WTC11 (cell line): ENCODE data around the gene CTCFL. TPM values are rescaled to one million over a fixed set of nuclear protein-coding genes. Genes with fewer than 3 reads are reported as not detected.
A peak's percentile ranks its signal among the peaks of the same experiment; 100 is the strongest.
"Not testable (repeated sequence)": the region's sequence is repeated elsewhere in the genome, so short reads cannot be mapped to it uniquely, and the experiment has no call there.

Experiments
- ATAC-seq: fragments of 200-7000 bp; cut with Tn5 transposase; 2 replicates; pipeline ENCODE4 v1.10.0; 2021; ENCODE audit warnings: mild to moderate bottlenecking, moderate library complexity
- CTCF ChIA-PET: fragments of 300-600 bp; sonication (Branson Sonifier 250); formaldehyde crosslinking; loops from one replicate; lab custom pipeline; 2021; ENCODE audit warnings: antibody characterized with exemption; lab: Charles Lee
- POLR2A ChIA-PET: fragments of 350-600 bp; sonication (Branson Sonifier 250); formaldehyde crosslinking; loops from one replicate; lab custom pipeline; 2021; ENCODE audit warnings: antibody characterized with exemption; lab: Charles Lee
- DNase-seq: peaks from one replicate; pipeline ENCODE4 v3.0.0; 2021; ENCODE audit warnings: low spot score
- H3K27ac Mint-ChIP-seq: 2 replicates; pipeline ENCODE4 v1.8.0; 2021; ENCODE audit warnings: mixed read lengths
- H3K27me3 Mint-ChIP-seq: 2 replicates; pipeline ENCODE4 v1.8.0; 2021; ENCODE audit warnings: low read depth, mild to moderate bottlenecking, moderate library complexity, mixed read lengths
- H3K36me3 Mint-ChIP-seq: 2 replicates; pipeline ENCODE4 v1.8.0; 2021; ENCODE audit warnings: mixed read lengths
- H3K4me1 Mint-ChIP-seq: 2 replicates; pipeline ENCODE4 v1.8.0; 2022; ENCODE audit warnings: mixed read lengths
- H3K4me3 Mint-ChIP-seq: 2 replicates; pipeline ENCODE4 v1.8.0; 2021; ENCODE audit warnings: mild to moderate bottlenecking, moderate library complexity, mixed read lengths
- H3K9me3 Mint-ChIP-seq: 2 replicates; pipeline ENCODE4 v1.8.0; 2021; ENCODE audit warnings: mixed read lengths
- ARID4B ChIP-seq: sonication (generic); formaldehyde crosslinking; IDR thresholded peaks from 2 replicates; pipeline ENCODE4 v1.8.0; 2023; ENCODE audit warnings: missing genetic modification reagents, mild to moderate bottlenecking, borderline replicate concordance
- OVOL2 ChIP-seq: fragments of 250-450 bp; sonication (Bioruptor Pico); IDR thresholded peaks from 2 replicates; pipeline ENCODE4 v1.9.0; 2021; ENCODE audit warnings: mild to moderate bottlenecking, borderline replicate concordance
- SMAD3 ChIP-seq: sonication (generic); formaldehyde crosslinking; IDR thresholded peaks from 2 replicates; pipeline ENCODE4 v1.8.0; 2022; ENCODE audit warnings: missing genetic modification reagents, mild to moderate bottlenecking, borderline replicate concordance
- SMAD4 ChIP-seq: sonication (generic); formaldehyde crosslinking; IDR thresholded peaks from 2 replicates; pipeline ENCODE4 v1.8.0; 2022; ENCODE audit warnings: mild to moderate bottlenecking, missing genetic modification reagents
- ZNF671 ChIP-seq: fragments of 250-450 bp; sonication (Bioruptor Pico); IDR thresholded peaks from 2 replicates; pipeline ENCODE4 v1.8.0; 2021; ENCODE audit warnings: mild to moderate bottlenecking
- total RNA-seq: library from RNA; stranded (reverse); gene quantifications from 3 replicates; pipeline ENCODE4 v1.2.3, GENCODE V29; 2021
- TF ChIP-seq, protein P1 (sequence below): fragments of 200-600 bp; IDR thresholded peaks from 2 replicates; pipeline ENCODE4 v1.8.0; 2022; ENCODE audit warnings: antibody characterized with exemption
- TF ChIP-seq, protein P2 (sequence below): fragments of 250-450 bp; sonication (Bioruptor Pico); IDR thresholded peaks from 2 replicates; pipeline ENCODE4 v1.9.0; 2021; ENCODE audit warnings: mild to moderate bottlenecking, borderline replicate concordance
- TF ChIP-seq, protein P3 (sequence below): sonication (generic); formaldehyde crosslinking; IDR thresholded peaks from 2 replicates; pipeline ENCODE4 v1.8.0; 2023; ENCODE audit warnings: mild to moderate bottlenecking, missing genetic modification reagents
- TF ChIP-seq, protein P4 (sequence below): sonication (generic); formaldehyde crosslinking; IDR thresholded peaks from 2 replicates; pipeline ENCODE4 v1.8.1; 2022; ENCODE audit warnings: low read depth, mild to moderate bottlenecking, moderate library complexity, missing genetic modification reagents, borderline replicate concordance

Gene CTCFL
- total RNA-seq, 1 experiment from 2014 or later: 0.70 TPM

GRCh38 chr20:57514273-57514751 lies 10.6 kb downstream of the CTCFL start:
- ChIA-PET CTCF (interaction anchor here (0.6 to 4.5 kb wide), 11 partner anchors 9 to 573 kb away, joined by 3 to 53 read pairs (median 4); no protein-coding TSS in a partner anchor), POLR2A (interaction anchor here (0.6 kb wide), 1 partner anchor 224 kb away, joined by 3 read pairs; no protein-coding TSS in a partner anchor)
- no peaks in the 10 kb centered on the region for H3K9me3 Mint-ChIP-seq
- H3K4me3 Mint-ChIP-seq: no peak overlapping the region
- H3K27ac Mint-ChIP-seq: no peak overlapping the region
- no peak for TF ChIP-seq SMAD3 (CRISPR knock-in tag)
- TF ChIP-seq, protein P1, sequence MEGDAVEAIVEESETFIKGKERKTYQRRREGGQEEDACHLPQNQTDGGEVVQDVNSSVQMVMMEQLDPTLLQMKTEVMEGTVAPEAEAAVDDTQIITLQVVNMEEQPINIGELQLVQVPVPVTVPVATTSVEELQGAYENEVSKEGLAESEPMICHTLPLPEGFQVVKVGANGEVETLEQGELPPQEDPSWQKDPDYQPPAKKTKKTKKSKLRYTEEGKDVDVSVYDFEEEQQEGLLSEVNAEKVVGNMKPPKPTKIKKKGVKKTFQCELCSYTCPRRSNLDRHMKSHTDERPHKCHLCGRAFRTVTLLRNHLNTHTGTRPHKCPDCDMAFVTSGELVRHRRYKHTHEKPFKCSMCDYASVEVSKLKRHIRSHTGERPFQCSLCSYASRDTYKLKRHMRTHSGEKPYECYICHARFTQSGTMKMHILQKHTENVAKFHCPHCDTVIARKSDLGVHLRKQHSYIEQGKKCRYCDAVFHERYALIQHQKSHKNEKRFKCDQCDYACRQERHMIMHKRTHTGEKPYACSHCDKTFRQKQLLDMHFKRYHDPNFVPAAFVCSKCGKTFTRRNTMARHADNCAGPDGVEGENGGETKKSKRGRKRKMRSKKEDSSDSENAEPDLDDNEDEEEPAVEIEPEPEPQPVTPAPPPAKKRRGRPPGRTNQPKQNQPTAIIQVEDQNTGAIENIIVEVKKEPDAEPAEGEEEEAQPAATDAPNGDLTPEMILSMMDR: peak; percentile 49
- ATAC-seq (peak; percentile 87), DNase-seq (peak; percentile 71)
- H3K36me3 Mint-ChIP-seq: no peaks in the 10 kb centered on the region
- no peaks in the 10 kb centered on the region for H3K27me3 Mint-ChIP-seq
- H3K4me1 Mint-ChIP-seq: peaks cover 26% of the 10 kb centered on the region

- POLR2A ChIA-PET: no interaction called here
- no peak overlapping the region for H3K27ac Mint-ChIP-seq
- DNase-seq (no peak), ATAC-seq (no peak)
- H3K4me3 Mint-ChIP-seq: no peak overlapping the region
- H3K27me3 Mint-ChIP-seq: no peaks in the 10 kb centered on the region
- no peaks in the 10 kb centered on the region for H3K36me3 Mint-ChIP-seq
- TF ChIP-seq, protein P2, sequence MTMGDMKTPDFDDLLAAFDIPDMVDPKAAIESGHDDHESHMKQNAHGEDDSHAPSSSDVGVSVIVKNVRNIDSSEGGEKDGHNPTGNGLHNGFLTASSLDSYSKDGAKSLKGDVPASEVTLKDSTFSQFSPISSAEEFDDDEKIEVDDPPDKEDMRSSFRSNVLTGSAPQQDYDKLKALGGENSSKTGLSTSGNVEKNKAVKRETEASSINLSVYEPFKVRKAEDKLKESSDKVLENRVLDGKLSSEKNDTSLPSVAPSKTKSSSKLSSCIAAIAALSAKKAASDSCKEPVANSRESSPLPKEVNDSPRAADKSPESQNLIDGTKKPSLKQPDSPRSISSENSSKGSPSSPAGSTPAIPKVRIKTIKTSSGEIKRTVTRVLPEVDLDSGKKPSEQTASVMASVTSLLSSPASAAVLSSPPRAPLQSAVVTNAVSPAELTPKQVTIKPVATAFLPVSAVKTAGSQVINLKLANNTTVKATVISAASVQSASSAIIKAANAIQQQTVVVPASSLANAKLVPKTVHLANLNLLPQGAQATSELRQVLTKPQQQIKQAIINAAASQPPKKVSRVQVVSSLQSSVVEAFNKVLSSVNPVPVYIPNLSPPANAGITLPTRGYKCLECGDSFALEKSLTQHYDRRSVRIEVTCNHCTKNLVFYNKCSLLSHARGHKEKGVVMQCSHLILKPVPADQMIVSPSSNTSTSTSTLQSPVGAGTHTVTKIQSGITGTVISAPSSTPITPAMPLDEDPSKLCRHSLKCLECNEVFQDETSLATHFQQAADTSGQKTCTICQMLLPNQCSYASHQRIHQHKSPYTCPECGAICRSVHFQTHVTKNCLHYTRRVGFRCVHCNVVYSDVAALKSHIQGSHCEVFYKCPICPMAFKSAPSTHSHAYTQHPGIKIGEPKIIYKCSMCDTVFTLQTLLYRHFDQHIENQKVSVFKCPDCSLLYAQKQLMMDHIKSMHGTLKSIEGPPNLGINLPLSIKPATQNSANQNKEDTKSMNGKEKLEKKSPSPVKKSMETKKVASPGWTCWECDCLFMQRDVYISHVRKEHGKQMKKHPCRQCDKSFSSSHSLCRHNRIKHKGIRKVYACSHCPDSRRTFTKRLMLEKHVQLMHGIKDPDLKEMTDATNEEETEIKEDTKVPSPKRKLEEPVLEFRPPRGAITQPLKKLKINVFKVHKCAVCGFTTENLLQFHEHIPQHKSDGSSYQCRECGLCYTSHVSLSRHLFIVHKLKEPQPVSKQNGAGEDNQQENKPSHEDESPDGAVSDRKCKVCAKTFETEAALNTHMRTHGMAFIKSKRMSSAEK (CRISPR knock-in tag): no peak
- TF ChIP-seq, all 79 proteins: peak for 0
- CTCF ChIA-PET: interaction anchor here (0.7 to 4.5 kb wide), 8 partner anchors 10 to 81 kb away, joined by 3 to 53 read pairs (median 5); no protein-coding TSS in a partner anchor
- Mint-ChIP-seq H3K9me3 (no peaks in the 10 kb centered on the region), H3K4me1 (peaks cover 33% of the 10 kb centered on the region)
Observed at GRCh38 chr20:57513199-57513598, 11.7 kb downstream of the CTCFL start.

- DNase-seq: no peak
- ChIA-PET CTCF (interaction anchor here (0.7 to 2.1 kb wide), 2 partner anchors 14 to 60 kb away, joined by 3 to 6 read pairs; no protein-coding TSS in a partner anchor), POLR2A (interaction anchor here (0.6 kb wide), 1 partner anchor 89 kb away, joined by 3 read pairs; no protein-coding TSS in a partner anchor)
- no peak overlapping the region for H3K4me3 Mint-ChIP-seq
- H3K27ac Mint-ChIP-seq: no peak overlapping the region
- peaks cover 2% of the 10 kb centered on the region; the same call in 1 of the 2 replicates for H3K9me3 Mint-ChIP-seq
- peaks cover 33% of the 10 kb centered on the region for H3K4me1 Mint-ChIP-seq
- no peak for TF ChIP-seq SMAD4 (CRISPR knock-in tag)
- TF ChIP-seq, protein P3, sequence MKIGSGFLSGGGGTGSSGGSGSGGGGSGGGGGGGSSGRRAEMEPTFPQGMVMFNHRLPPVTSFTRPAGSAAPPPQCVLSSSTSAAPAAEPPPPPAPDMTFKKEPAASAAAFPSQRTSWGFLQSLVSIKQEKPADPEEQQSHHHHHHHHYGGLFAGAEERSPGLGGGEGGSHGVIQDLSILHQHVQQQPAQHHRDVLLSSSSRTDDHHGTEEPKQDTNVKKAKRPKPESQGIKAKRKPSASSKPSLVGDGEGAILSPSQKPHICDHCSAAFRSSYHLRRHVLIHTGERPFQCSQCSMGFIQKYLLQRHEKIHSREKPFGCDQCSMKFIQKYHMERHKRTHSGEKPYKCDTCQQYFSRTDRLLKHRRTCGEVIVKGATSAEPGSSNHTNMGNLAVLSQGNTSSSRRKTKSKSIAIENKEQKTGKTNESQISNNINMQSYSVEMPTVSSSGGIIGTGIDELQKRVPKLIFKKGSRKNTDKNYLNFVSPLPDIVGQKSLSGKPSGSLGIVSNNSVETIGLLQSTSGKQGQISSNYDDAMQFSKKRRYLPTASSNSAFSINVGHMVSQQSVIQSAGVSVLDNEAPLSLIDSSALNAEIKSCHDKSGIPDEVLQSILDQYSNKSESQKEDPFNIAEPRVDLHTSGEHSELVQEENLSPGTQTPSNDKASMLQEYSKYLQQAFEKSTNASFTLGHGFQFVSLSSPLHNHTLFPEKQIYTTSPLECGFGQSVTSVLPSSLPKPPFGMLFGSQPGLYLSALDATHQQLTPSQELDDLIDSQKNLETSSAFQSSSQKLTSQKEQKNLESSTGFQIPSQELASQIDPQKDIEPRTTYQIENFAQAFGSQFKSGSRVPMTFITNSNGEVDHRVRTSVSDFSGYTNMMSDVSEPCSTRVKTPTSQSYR: no peak
- no peak for TF ChIP-seq ARID4B (CRISPR knock-in tag)
- TF ChIP-seq OVOL2 (CRISPR knock-in tag): no peak
- TF ChIP-seq ZNF671: no peak
- TF ChIP-seq, protein P4, sequence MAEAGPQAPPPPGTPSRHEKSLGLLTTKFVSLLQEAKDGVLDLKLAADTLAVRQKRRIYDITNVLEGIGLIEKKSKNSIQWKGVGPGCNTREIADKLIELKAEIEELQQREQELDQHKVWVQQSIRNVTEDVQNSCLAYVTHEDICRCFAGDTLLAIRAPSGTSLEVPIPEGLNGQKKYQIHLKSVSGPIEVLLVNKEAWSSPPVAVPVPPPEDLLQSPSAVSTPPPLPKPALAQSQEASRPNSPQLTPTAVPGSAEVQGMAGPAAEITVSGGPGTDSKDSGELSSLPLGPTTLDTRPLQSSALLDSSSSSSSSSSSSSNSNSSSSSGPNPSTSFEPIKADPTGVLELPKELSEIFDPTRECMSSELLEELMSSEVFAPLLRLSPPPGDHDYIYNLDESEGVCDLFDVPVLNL (CRISPR knock-in tag): no peak
- TF ChIP-seq, all 79 proteins: peak for 0
- H3K27me3 Mint-ChIP-seq: no peaks in the 10 kb centered on the region
- no peaks in the 10 kb centered on the region for H3K36me3 Mint-ChIP-seq
- no peak for ATAC-seq
Observed at GRCh38 chr20:57512432-57512831, 12.5 kb downstream of the CTCFL start.

DNA sequence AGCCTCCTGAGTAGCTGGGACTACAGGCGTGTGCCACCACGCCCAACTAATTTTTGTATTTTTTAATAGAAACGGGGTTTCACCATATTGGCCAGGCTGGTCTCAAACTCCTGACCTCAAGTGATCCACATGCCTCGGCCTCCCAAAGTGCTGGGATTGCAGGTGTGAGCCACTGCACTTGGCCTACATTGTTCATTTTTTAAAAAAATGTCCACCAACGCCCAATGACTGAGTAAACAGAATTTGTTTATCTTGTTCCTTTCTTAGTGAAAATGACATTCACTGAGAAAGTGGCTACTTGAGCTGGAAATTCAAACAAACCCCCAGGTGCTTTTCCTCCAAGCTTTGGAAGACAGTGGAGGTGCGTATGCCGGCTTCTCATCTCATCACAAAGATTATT lies 13.2 kb downstream of the CTCFL start:
- ATAC-seq, DNase-seq, H3K36me3 Mint-ChIP-seq, H3K4me3 Mint-ChIP-seq, H3K9me3 Mint-ChIP-seq, H3K27ac Mint-ChIP-seq, H3K27me3 Mint-ChIP-seq: not testable (repeated sequence)
- POLR2A ChIA-PET: interaction anchor here (0.6 kb wide), 2 partner anchors 56 to 371 kb away, joined by 3 to 4 read pairs; no protein-coding TSS in a partner anchor
- peaks cover 33% of the 10 kb centered on the region for H3K4me1 Mint-ChIP-seq
- CTCF ChIA-PET: interaction anchor here (0.7 kb wide), 1 partner anchor 13 kb away, joined by 3 read pairs; no protein-coding TSS in a partner anchor
